WI38 (cell line): ENCODE measurements around the gene TDRD1.

Source experiments
- H3K4me3 ChIP-seq: 2 replicates; pipeline ENCODE4 v1.5.1; 2011; ENCODE audit warnings: low read depth, mild to moderate bottlenecking, control low read depth, low read length
- TF ChIP-seq, protein P1 (sequence below): IDR thresholded peaks from 2 replicates; pipeline ENCODE4 v1.5.1; 2012; ENCODE audit warnings: low read depth, mild to moderate bottlenecking, control low read depth, low read length

Gene TDRD1

DNA sequence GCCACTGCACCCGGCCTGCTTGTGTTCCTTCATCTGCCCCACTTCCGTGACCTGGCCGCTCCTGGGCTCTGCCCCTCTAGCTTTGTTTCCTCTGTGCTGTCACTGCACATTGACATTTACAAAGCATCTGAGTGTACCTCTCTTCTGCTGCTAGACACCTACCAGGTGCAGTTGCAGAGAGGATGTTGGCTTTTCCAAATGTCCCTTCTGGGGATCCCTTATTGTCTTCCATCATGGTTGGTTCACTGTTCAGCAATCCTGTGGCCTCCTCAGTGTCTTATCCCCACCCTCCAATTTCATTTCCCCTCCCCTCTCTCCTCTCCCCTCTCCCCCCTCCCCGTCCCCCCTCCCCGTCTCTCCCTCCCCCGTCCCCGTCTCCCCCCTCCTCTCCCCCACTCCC, 73.7 kb downstream of the TDRD1 start:
- TF ChIP-seq, protein P1, sequence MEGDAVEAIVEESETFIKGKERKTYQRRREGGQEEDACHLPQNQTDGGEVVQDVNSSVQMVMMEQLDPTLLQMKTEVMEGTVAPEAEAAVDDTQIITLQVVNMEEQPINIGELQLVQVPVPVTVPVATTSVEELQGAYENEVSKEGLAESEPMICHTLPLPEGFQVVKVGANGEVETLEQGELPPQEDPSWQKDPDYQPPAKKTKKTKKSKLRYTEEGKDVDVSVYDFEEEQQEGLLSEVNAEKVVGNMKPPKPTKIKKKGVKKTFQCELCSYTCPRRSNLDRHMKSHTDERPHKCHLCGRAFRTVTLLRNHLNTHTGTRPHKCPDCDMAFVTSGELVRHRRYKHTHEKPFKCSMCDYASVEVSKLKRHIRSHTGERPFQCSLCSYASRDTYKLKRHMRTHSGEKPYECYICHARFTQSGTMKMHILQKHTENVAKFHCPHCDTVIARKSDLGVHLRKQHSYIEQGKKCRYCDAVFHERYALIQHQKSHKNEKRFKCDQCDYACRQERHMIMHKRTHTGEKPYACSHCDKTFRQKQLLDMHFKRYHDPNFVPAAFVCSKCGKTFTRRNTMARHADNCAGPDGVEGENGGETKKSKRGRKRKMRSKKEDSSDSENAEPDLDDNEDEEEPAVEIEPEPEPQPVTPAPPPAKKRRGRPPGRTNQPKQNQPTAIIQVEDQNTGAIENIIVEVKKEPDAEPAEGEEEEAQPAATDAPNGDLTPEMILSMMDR = no peak
- H3K4me3 ChIP-seq = no peak overlapping the region

DNA sequence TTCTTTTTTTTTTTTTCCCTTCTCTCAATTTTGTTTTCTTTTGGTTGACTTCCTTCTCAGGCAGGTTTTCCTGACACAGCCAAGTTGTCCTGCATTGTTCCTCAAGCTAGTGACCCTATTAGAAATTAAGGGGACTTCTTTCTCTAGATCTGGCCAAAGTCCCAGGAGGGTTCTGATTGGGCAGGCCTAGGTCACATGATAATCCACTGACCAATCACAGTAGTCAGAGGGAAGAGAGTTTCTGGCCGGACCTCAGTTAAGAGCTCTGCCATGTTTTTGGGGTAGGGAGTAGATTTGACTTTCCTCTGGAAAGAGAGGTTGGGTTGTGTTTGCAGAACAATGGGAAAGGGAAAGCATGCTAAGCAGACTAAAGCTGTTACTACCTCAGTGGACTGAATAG, 76.1 kb downstream of the TDRD1 start:
- TF ChIP-seq, protein P1 = no peak
- no peak overlapping the region for H3K4me3 ChIP-seq

DNA sequence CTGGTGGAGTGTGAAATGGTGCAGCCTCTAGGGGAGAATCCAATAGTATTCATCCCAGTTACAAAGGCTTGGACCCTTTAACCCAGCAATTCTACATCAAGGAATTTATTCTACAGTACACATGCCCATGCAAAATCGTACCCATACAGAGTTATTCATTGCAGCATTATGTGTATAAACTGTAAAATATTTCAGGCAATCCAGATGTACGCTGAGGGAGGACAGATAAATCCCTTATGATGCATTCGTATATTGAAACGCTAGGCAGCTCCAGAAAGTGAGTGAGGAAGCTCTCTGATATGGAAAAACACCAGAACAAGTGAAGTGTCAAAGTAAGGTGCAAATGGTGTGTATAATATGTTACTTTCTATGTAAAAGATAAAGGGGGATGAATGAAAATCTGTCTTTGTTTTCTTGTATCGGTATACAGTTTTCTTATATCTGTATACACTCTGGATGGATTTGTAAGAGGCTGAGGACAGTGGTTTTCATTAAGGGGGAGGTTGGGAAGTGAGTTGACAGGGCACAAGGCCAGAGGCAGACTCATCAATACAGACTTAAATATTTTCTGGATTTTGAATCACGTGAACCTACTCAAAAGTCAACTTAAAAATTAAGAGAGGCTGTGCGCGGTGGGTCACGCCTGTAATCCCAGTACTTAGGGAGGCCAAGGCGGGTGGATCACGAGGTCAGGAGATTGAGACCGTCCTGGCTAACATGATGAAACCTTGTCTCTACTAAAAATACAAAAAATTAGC, 77.0 kb downstream of the TDRD1 start:
- TF ChIP-seq, protein P1 = no peak
- no peak overlapping the region for H3K4me3 ChIP-seq

DNA sequence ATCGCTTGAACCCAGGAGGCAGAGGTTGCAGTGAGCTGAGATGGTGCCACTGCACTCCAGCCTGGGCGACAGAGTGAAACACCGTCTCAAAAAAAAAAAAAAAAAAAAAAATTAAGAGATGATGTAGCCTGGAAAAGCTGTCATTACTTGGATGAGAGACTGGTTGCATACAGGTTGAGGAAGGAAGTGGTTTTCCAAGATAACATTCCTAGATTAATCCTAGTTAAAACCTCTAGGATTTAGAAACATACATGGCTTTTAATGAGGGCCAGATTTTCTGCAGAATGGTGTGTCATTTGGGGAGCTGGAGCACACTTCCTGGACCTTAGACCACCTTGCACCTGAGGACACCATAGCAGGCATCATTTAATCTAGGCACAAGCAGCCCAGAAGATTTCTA, 77.7 kb downstream of the TDRD1 start:
- TF ChIP-seq, protein P1 = no peak
- no peak overlapping the region for H3K4me3 ChIP-seq

DNA sequence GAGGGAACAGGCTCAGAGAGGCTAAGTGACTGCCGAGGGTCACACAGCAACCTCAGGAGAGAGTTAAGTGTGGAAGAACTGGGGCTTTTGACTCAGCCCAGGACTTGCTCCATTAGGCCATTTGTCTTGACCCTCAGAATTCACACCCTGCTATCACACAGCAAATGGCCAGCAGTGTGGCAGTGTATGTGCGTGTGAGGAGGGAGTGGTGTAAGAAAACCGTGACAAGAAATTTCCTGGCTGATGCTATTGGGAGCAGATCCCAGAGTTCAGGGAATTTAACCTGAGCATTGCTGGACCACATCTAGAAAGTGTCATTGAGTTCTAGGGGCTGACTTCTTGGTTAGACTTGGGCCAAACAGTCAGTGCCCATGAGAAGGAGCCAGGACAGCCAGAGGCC, 78.3 kb downstream of the TDRD1 start:
- TF ChIP-seq, protein P1 = no peak
- H3K4me3 ChIP-seq = no peak overlapping the region

DNA sequence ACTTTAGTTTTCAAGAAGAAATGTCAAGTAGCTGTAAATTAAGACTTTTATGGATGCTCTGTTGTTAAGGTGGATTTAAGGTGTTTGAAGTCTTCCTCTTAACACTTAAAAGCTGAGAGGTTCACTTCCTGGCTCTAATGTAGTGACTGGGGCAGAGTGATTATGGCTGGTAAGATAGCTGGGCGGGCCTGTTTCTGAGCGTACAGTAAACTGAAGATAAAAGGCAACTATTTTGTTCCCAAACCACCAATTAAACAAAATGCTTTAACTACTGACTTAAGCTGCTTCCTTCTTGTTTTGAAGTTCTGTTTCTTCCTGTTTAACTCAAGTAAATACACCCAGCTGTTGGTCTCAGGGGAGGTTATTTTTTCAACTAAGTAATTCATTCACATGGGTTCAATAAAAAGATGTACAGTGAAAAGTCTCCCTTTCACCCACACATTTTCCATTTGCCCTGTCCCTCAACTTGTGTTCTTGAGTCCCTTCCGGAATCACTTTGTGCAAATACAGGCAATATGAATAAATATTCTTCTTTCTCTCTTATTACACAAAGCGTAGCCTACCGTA, 79.2 kb downstream of the TDRD1 start:
- TF ChIP-seq, protein P1 = no peak
- no peak overlapping the region for H3K4me3 ChIP-seq

DNA sequence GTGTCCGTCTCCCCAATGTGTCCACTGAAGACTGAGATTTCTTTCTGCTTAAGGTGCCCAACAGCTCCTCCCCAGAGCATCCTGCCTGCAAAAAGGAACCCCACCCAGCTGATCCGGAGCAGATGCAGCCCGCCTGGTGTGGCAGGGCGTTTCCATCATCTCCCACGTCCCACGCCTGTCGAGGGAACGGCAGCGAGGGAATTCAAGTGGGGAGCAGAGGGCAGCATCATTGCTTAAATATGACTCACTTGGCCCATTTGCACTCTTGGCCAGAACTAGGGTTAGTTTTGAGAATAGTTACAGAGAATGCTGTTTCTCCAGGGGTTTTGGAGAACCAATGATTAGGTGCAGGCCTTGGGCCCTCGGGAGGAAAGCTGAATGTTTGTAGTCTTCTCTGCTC, 80.7 kb downstream of the TDRD1 start:
- no peak overlapping the region for H3K4me3 ChIP-seq
- TF ChIP-seq, protein P1 = no peak
